ENCODE results near the gene PACRG. TPM values are rescaled to one million over a fixed set of nuclear protein-coding genes. Genes with fewer than 3 reads are reported as not detected.

Gene PACRG
- total and polyA plus RNA-seq, 2 of the 4 experiments (the other 2 are of a cell fraction), result not detected

GRCh38 chr6:163325390-163325784 lies 597.6 kb downstream of the PACRG start:
- Histone ChIP-seq H4K20me1 (ENCODE audit: insufficient read depth, low read length) (no peaks in the 10 kb centered on the region), H3K18ac (ENCODE audit: low read depth, low read length) (no peak overlapping the region), H2AK9ac (replicated peaks; ENCODE audit: low read depth, low read length, poor library complexity) (no peak overlapping the region), H3K27me3 (ENCODE audit: control insufficient read depth, insufficient read depth, low read length) (no peaks in the 10 kb centered on the region), H2BK15ac (ENCODE audit: low read depth, low read length) (no peak overlapping the region), H3K9me3 (ENCODE audit: control insufficient read depth, insufficient read depth, low read length) (peaks cover 6% of the 10 kb centered on the region; the same call in 1 of the 2 replicates), H3K9ac (ENCODE audit: low read depth, low read length) (no peak overlapping the region), H3K9me1 (ENCODE audit: insufficient read depth, low read length) (no peaks in the 10 kb centered on the region), H3K14ac (replicated peaks; ENCODE audit: low read depth, low read length) (no peak overlapping the region), H3K23ac (ENCODE audit: low read depth, low read length) (no peak overlapping the region), H3K27ac (ENCODE audit: insufficient read depth, low read length) (no peak overlapping the region), H2AFZ (replicated peaks; ENCODE audit: low read length, poor library complexity) (no peak overlapping the region), H3K4me3 (ENCODE audit: insufficient read depth, low read depth, low read length) (no peak overlapping the region), H3K56ac (ENCODE audit: extremely low read depth, insufficient read depth, low read length) (no peak overlapping the region), H4K5ac (ENCODE audit: low read depth, low read length) (no peak overlapping the region), H3K79me1 (ENCODE audit: low read depth in 1 of 2, low read length in 2 of 2) (no peaks in the 10 kb centered on the region), H2BK120ac (ENCODE audit: low read depth, low read length) (no peak overlapping the region), H3K36me3 (ENCODE audit: control insufficient read depth, insufficient read depth, low read length) (no peaks in the 10 kb centered on the region), H3K4me2 (ENCODE audit: low read depth, low read length) (no peak overlapping the region), H2BK5ac (ENCODE audit: low read depth, low read length, poor library complexity, severe bottlenecking) (no peak overlapping the region), H2AK5ac (ENCODE audit: low read depth, low read length) (no peak overlapping the region), H4K8ac (ENCODE audit: low read depth in 2 of 2, low read length in 2 of 2) (no peak overlapping the region), H4K91ac (ENCODE audit: insufficient read depth, low read depth, low read length) (no peak overlapping the region), H3K4me1 (ENCODE audit: control insufficient read depth, insufficient read depth, low read length) (no peaks in the 10 kb centered on the region), H3K4ac (ENCODE audit: low read depth, low read length) (no peak overlapping the region), H2BK20ac (ENCODE audit: low read depth, low read length) (no peak overlapping the region)
- DNase-seq (no peak), ATAC-seq (ENCODE audit: low read depth) (no peak)
- WGBS, 2 experiments (ENCODE audit: extremely low coverage in 2 of 2, insufficient read length in 1 of 2), result no CpG with 5 or more reads among the region's 4 CpGs
- in situ Hi-C loops (cut with MboI; ENCODE audit: low sequenced_read_pairs), result no loop called here
- intact Hi-C loops (cut with micrococcal nuclease), result no loop called here
- ChIA-PET POLR2A (ENCODE audit: unreplicated experiment) (interaction anchor here (0.6 kb wide), 1 partner anchor 30 kb away, joined by 15 read pairs; no protein-coding TSS in a partner anchor), CTCF (no interaction called here)
- dilution Hi-C loops (cut with HindIII; ENCODE audit: low sequenced_read_pairs, unreplicated experiment), result no loop called here
- BruUV-seq (replicated peaks), result no TSS peak
- TF ChIP-seq RFX5 (IDR thresholded peaks at IDR 0.05; ENCODE audit: low read depth, low read length) (no peak), CTCF (conservative IDR thresholded peaks at IDR 0.05; ENCODE audit: low read depth, low read length) (no peak), CHD1 (IDR thresholded peaks at IDR 0.05; ENCODE audit: low read depth, low read length) (no peak), MXI1 (IDR thresholded peaks at IDR 0.05; ENCODE audit: borderline replicate concordance, low read depth, low read length) (no peak), BHLHE40 (IDR thresholded peaks at IDR 0.05; ENCODE audit: low read depth, low read length) (no peak), SMC3 (IDR thresholded peaks at IDR 0.05; ENCODE audit: low read depth, low read length) (no peak), POLR2A (IDR thresholded peaks at IDR 0.05; ENCODE audit: low read depth, low read length) (no peak), ELK1 (IDR thresholded peaks at IDR 0.05; ENCODE audit: borderline replicate concordance, low read depth, low read length) (no peak), RAD21 (IDR thresholded peaks at IDR 0.05; ENCODE audit: low read length) (no peak), NFE2L2 (IDR thresholded peaks at IDR 0.05; ENCODE audit: low read depth, low read length) (no peak), MAFK (IDR thresholded peaks at IDR 0.05; ENCODE audit: low read depth, low read length) (no peak), USF2 (IDR thresholded peaks at IDR 0.05; ENCODE audit: low read depth, low read length) (no peak), MAZ (IDR thresholded peaks at IDR 0.05; ENCODE audit: borderline replicate concordance, low read depth, low read length) (no peak), CEBPB (IDR thresholded peaks at IDR 0.05; ENCODE audit: low read depth, low read length) (no peak), RCOR1 (IDR thresholded peaks at IDR 0.05; ENCODE audit: insufficient replicate concordance, low read length) (no peak), FOS (IDR thresholded peaks at IDR 0.05; ENCODE audit: low read depth, low read length) (no peak)
